Measurements from ENCODE around the gene ANTXRL.

Gene ANTXRL

GRCh38 chr10:46290101-46290886 is 3.5 kb downstream of the ANTXRL start:
- no peaks in the 10 kb centered on the region for H3K79me2 ChIP-seq (ENCODE audit: control insufficient read depth, insufficient read depth, low read length, poor library complexity)
- H3K79me1 ChIP-seq (ENCODE audit: low read length) = peaks cover 10% of the 10 kb centered on the region
- H3K18ac ChIP-seq (ENCODE audit: low read length) = no peak overlapping the region
- no peak overlapping the region for H2AK5ac ChIP-seq (ENCODE audit: low read length)
- no peak overlapping the region for H2BK5ac ChIP-seq (ENCODE audit: low read depth, low read length, poor library complexity)
- no peaks in the 10 kb centered on the region for H3K36me3 ChIP-seq (ENCODE audit: control insufficient read depth in 1 of 2, insufficient read depth in 2 of 2, low read length in 2 of 2)
- H2BK12ac ChIP-seq (ENCODE audit: low read length) = no peak overlapping the region
- H3K27ac ChIP-seq (ENCODE audit: low read depth, low read length) = no peak overlapping the region
- no peaks in the 10 kb centered on the region for H3K27me3 ChIP-seq (ENCODE audit: insufficient read depth, low read length)
- peaks cover 13 to 20% of the 10 kb centered on the region in 2 experiments for H3K4me1 ChIP-seq (ENCODE audit: control insufficient read depth in 1 of 2, insufficient read depth in 2 of 2, low read length in 2 of 2)
- H4K12ac ChIP-seq (ENCODE audit: low read depth, low read length) = no peak overlapping the region
- DNase-seq = no peak
- H2BK120ac ChIP-seq (ENCODE audit: insufficient read depth, low read length, poor library complexity) = no peak overlapping the region
- WGBS (ENCODE audit: extremely low coverage, insufficient coverage, insufficient read length) = no CpG with 5 or more reads among the region's 15 CpGs
- peaks cover 4% of the 10 kb centered on the region for H3K9me3 ChIP-seq (ENCODE audit: insufficient read depth, low read depth, low read length)
- H4K8ac ChIP-seq (ENCODE audit: low read depth, low read length) = no peak overlapping the region
- H3K4me2 ChIP-seq (ENCODE audit: low read length) = no peak overlapping the region
- no peak overlapping the region for H3K23ac ChIP-seq (ENCODE audit: low read length)
- no peak overlapping the region for H2AFZ ChIP-seq (ENCODE audit: insufficient read depth, low read length, poor library complexity)
- no peak overlapping the region for H3K9ac ChIP-seq (ENCODE audit: low read length)
- no peak overlapping the region for H3K4ac ChIP-seq (ENCODE audit: low read depth, low read length)
- no peak overlapping the region for H3K4me3 ChIP-seq (ENCODE audit: low read depth, low read length)
- no peak overlapping the region for H3K14ac ChIP-seq (ENCODE audit: low read length)
- H4K91ac ChIP-seq (ENCODE audit: low read depth, low read length) = no peak overlapping the region

- WGBS (ENCODE audit: extremely low coverage, insufficient coverage, insufficient read length) = no CpG with 5 or more reads among the region's 10 CpGs
- H2AK5ac ChIP-seq (ENCODE audit: low read length) = peak overlapping the region; percentile 4
- no peak overlapping the region for H2BK12ac ChIP-seq (ENCODE audit: low read length)
- H3K4me2 ChIP-seq (ENCODE audit: low read length) = no peak overlapping the region
- no peak overlapping the region for H3K9ac ChIP-seq (ENCODE audit: low read length)
- H3K23ac ChIP-seq (ENCODE audit: low read length) = no peak overlapping the region
- H3K36me3 ChIP-seq (ENCODE audit: control insufficient read depth in 1 of 2, insufficient read depth in 2 of 2, low read length in 2 of 2) = no peaks in the 10 kb centered on the region
- no peak overlapping the region for H4K8ac ChIP-seq (ENCODE audit: low read depth, low read length)
- peak overlapping the region; percentile 41 for H4K91ac ChIP-seq (ENCODE audit: low read depth, low read length)
- peaks cover 4% of the 10 kb centered on the region for H3K9me3 ChIP-seq (ENCODE audit: insufficient read depth, low read depth, low read length)
- H3K79me1 ChIP-seq (ENCODE audit: low read length) = peaks cover 7% of the 10 kb centered on the region
- no peaks in the 10 kb centered on the region for H3K27me3 ChIP-seq (ENCODE audit: insufficient read depth, low read length)
- H3K4me3 ChIP-seq (ENCODE audit: low read depth, low read length) = no peak overlapping the region
- H3K18ac ChIP-seq (ENCODE audit: low read length) = no peak overlapping the region
- H2BK120ac ChIP-seq (ENCODE audit: insufficient read depth, low read length, poor library complexity) = no peak overlapping the region
- no peak for DNase-seq
- no peak overlapping the region for H2BK5ac ChIP-seq (ENCODE audit: low read depth, low read length, poor library complexity)
- H3K27ac ChIP-seq (ENCODE audit: low read depth, low read length) = no peak overlapping the region
- peaks cover 19 to 23% of the 10 kb centered on the region in 2 experiments for H3K4me1 ChIP-seq (ENCODE audit: control insufficient read depth in 1 of 2, insufficient read depth in 2 of 2, low read length in 2 of 2)
- no peak overlapping the region for H3K14ac ChIP-seq (ENCODE audit: low read length)
- no peak overlapping the region for H4K12ac ChIP-seq (ENCODE audit: low read depth, low read length)
- peaks cover 2% of the 10 kb centered on the region for H3K79me2 ChIP-seq (ENCODE audit: control insufficient read depth, insufficient read depth, low read length, poor library complexity)
- H2AFZ ChIP-seq (ENCODE audit: insufficient read depth, low read length, poor library complexity) = no peak overlapping the region
- H3K4ac ChIP-seq (ENCODE audit: low read depth, low read length) = no peak overlapping the region
Measured at GRCh38 chr10:46291817-46292572, 5.2 kb downstream of the ANTXRL start.

GRCh38 chr10:46292573-46293023 is 5.8 kb downstream of the ANTXRL start:
- no peak overlapping the region for H2AK5ac ChIP-seq (ENCODE audit: low read length)
- H3K4me1 ChIP-seq (ENCODE audit: control insufficient read depth in 1 of 2, insufficient read depth in 2 of 2, low read length in 2 of 2) = peaks cover 17 to 21% of the 10 kb centered on the region in 2 experiments
- no peak overlapping the region for H3K18ac ChIP-seq (ENCODE audit: low read length)
- no peak overlapping the region for H3K23ac ChIP-seq (ENCODE audit: low read length)
- H3K9me3 ChIP-seq (ENCODE audit: insufficient read depth, low read depth, low read length) = peaks cover 4% of the 10 kb centered on the region
- H3K4me2 ChIP-seq (ENCODE audit: low read length) = no peak overlapping the region
- no peak overlapping the region for H4K12ac ChIP-seq (ENCODE audit: low read depth, low read length)
- no peak overlapping the region for H2BK5ac ChIP-seq (ENCODE audit: low read depth, low read length, poor library complexity)
- no peak overlapping the region for H2AFZ ChIP-seq (ENCODE audit: insufficient read depth, low read length, poor library complexity)
- no peak overlapping the region for H3K9ac ChIP-seq (ENCODE audit: low read length)
- no peak overlapping the region for H4K8ac ChIP-seq (ENCODE audit: low read depth, low read length)
- no peak overlapping the region for H2BK12ac ChIP-seq (ENCODE audit: low read length)
- no peak overlapping the region for H3K4me3 ChIP-seq (ENCODE audit: low read depth, low read length)
- DNase-seq = no peak
- H3K27ac ChIP-seq (ENCODE audit: low read depth, low read length) = no peak overlapping the region
- peaks cover 6% of the 10 kb centered on the region for H3K79me1 ChIP-seq (ENCODE audit: low read length)
- H3K27me3 ChIP-seq (ENCODE audit: insufficient read depth, low read length) = no peaks in the 10 kb centered on the region
- peaks cover 2% of the 10 kb centered on the region for H3K79me2 ChIP-seq (ENCODE audit: control insufficient read depth, insufficient read depth, low read length, poor library complexity)
- H3K36me3 ChIP-seq (ENCODE audit: control insufficient read depth in 1 of 2, insufficient read depth in 2 of 2, low read length in 2 of 2) = no peaks in the 10 kb centered on the region
- H3K14ac ChIP-seq (ENCODE audit: low read length) = no peak overlapping the region
- H2BK120ac ChIP-seq (ENCODE audit: insufficient read depth, low read length, poor library complexity) = no peak overlapping the region
- WGBS (ENCODE audit: extremely low coverage, insufficient coverage, insufficient read length) = no CpG with 5 or more reads among the region's 6 CpGs
- no peak overlapping the region for H3K4ac ChIP-seq (ENCODE audit: low read depth, low read length)
- H4K91ac ChIP-seq (ENCODE audit: low read depth, low read length) = no peak overlapping the region

- WGBS (ENCODE audit: extremely low coverage, insufficient coverage, insufficient read length) = no CpG with 5 or more reads among the region's 8 CpGs
- Histone ChIP-seq H3K4me3 (ENCODE audit: low read depth, low read length) (peak overlapping the region; percentile 10), H3K9me3 (ENCODE audit: insufficient read depth, low read depth, low read length) (peaks cover 4% of the 10 kb centered on the region), H3K27ac (ENCODE audit: low read depth, low read length) (no peak overlapping the region), H4K12ac (ENCODE audit: low read depth, low read length) (no peak overlapping the region), H3K23ac (ENCODE audit: low read length) (peak overlapping the region; percentile 29), H2AFZ (ENCODE audit: insufficient read depth, low read length, poor library complexity) (no peak overlapping the region), H4K91ac (ENCODE audit: low read depth, low read length) (no peak overlapping the region), H2BK5ac (ENCODE audit: low read depth, low read length, poor library complexity) (no peak overlapping the region), H2AK5ac (ENCODE audit: low read length) (no peak overlapping the region), H3K4me2 (ENCODE audit: low read length) (no peak overlapping the region), H3K9ac (ENCODE audit: low read length) (no peak overlapping the region), H3K79me2 (ENCODE audit: control insufficient read depth, insufficient read depth, low read length, poor library complexity) (peaks cover 2% of the 10 kb centered on the region), H3K14ac (ENCODE audit: low read length) (no peak overlapping the region), H2BK12ac (ENCODE audit: low read length) (no peak overlapping the region), H3K36me3 (ENCODE audit: control insufficient read depth in 1 of 2, insufficient read depth in 2 of 2, low read length in 2 of 2) (no peaks in the 10 kb centered on the region), H3K4me1 (ENCODE audit: control insufficient read depth in 1 of 2, insufficient read depth in 2 of 2, low read length in 2 of 2) (peaks cover 12 to 17% of the 10 kb centered on the region in 2 experiments), H3K18ac (ENCODE audit: low read length) (no peak overlapping the region), H3K4ac (ENCODE audit: low read depth, low read length) (no peak overlapping the region), H3K27me3 (ENCODE audit: insufficient read depth, low read length) (no peaks in the 10 kb centered on the region), H3K79me1 (ENCODE audit: low read length) (peaks cover 6% of the 10 kb centered on the region), H4K8ac (ENCODE audit: low read depth, low read length) (no peak overlapping the region), H2BK120ac (ENCODE audit: insufficient read depth, low read length, poor library complexity) (no peak overlapping the region)
- no peak for DNase-seq
Measured at GRCh38 chr10:46293228-46293627, 6.4 kb downstream of the ANTXRL start.

Measured in trophoblast cell (in vitro differentiated cells and primary cell).